Posterior cingulate gyrus (tissue), 11 donors: ENCODE measurements around the gene SH3PXD2B.
"Not testable (repeated sequence)": the region's sequence is repeated elsewhere in the genome, so short reads cannot be mapped to it uniquely, and the experiment has no call there.

Experiments
- DNase-seq, 10 donors: peaks; one replicate each; pipeline versions ENCODE4 v3.0.0 to v3.0.0-alpha.2; 2020 to 2021; ENCODE audit warnings: mixed read lengths in 3 of 10
- intact Hi-C: fragments of 100-400 bp; cut with DNase I; formaldehyde crosslinking; loops from one replicate; pipeline ENCODE4 v1.15.1; 2023

Gene SH3PXD2B

DNA sequence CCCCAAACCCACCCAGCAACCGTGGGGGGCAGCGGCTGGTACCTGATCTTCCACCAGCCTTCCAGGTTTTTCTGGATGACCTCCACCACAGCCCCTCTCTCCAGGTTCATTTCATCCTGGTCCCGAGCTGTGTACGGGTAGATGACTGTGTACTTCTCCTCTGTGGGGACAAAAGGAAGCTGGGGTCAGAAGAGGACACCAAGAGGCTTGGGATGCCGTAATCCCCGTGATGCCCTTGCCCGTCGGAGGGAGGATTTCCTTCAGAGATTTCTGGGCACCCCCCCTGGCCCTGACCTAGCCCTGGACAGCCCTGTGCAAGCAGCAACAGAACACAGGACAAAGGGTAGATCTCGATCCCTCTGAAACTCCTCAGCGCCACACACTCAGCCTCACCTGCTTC lies 100.5 kb downstream of the SH3PXD2B start:
- no peak for DNase-seq
- intact Hi-C loops: no loop called here

DNA sequence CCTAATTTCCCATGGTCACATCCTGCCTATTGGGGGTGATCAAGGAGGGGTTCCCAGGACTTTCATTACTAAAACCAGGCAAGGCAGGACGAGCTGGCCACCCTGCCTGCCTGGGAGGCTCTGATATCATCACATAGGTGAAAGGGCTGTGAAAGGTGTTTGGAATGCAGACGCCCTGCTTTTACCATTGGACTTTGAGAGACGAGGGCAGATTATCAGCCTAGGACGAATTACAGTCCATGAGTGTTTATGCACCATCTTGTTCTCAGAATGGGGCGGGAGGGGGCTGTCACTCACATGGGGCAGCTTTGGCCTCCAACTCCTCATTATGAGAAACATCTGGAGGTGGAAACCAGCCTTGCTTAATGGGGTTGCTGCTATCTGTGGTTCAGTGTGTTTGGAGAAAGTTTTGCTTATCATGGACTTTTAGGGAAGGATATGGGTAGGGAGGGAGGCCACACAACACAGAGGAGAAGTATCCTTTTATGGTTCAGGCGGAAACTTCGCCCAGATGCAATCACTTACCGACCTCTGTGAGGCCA lies 101.0 kb downstream of the SH3PXD2B start:
- intact Hi-C loops: no loop called here
- DNase-seq: no peak

DNA sequence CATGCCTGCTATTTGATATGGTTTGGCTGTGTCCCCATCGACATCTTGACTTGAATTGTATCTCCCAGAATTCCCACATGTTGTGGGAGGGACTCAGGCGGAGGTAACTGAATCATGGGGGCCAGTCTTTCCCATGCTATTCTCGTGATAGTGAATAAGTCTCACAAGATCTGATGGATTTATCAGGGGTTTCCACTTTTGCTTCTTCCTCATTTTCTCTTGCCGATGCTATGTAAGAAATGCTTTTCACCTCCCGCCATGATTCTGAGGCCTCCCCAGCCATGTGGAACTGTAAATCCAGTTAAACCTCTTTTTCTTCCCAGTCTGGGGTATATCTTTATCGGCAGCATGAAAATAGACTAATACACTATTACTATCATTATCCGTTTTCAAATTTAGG lies 101.8 kb downstream of the SH3PXD2B start:
- DNase-seq, intact Hi-C loops: not testable (repeated sequence)

DNA sequence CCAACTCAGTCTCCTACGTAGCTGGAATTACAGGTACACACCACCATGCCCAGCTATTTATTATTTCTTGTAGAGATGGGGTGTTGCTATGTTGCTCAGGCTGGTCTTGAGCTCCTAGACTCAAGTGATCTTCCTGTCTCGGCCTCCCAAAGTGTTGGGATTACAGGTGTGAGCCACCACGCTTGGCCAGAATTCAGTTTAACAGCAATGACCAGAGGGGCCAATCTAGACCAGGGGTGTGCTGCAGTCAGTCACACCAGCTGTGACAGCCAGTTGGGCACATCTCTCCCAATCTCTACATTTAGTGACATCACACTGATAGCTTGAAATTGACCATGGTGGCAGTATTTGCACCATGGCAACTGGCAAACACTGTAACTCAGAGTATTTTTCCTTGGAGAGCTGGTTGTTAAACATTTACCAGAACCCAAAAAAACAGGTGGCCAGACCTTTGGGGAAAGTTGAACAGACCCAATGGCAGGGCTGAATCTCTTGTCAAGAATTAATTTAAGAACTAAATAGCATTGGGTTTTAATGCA lies 103.0 kb downstream of the SH3PXD2B start:
- intact Hi-C loops: no loop called here
- no peak for DNase-seq

DNA sequence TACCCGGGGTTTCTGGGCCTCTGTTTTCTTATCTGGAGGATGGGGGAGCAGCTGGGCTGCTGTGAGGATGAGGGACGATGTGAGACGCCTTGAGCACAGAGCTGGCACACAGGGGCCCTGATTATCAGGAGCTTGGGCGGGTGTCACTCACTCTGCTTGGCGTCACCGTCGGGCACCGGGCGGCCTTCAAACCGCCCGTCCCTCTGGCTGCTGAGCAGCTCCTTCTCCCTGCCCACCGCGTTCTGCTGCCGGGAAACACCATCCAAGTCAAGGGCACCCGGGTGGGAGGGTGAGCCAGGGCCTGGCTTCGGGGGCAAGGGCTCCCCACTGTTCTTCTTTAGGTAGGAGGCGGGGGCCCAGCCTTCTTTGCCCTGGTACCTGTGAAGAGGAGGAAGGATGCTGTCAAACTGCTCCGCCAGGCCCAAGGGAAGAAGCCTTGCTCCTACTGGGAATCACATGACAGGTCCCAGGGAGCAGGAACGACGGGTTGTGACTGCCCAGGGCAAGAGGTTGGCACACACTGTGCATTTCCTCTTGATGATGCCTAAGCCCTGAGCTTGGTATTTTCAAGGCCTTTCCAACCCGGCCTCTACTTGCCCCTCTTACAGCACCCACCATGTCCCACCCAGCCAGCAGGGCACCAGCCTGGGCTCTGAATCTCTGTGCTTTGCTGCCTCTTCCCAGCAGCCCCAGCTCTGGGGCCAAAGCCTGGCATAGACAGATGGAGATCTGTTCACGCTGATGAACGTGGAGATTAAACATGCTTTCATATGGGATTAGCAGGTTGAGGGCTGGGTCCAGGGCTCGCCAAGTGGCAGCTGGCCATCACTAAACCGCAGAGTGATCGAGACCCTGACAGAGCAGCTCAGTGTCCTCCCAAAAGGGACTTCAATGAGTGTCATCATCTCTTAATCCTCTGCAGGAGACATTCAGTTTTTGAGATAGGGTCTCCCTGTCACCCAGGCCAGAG lies 103.8 kb downstream of the SH3PXD2B start:
- DNase-seq: no peak
- intact Hi-C loops: no loop called here

DNA sequence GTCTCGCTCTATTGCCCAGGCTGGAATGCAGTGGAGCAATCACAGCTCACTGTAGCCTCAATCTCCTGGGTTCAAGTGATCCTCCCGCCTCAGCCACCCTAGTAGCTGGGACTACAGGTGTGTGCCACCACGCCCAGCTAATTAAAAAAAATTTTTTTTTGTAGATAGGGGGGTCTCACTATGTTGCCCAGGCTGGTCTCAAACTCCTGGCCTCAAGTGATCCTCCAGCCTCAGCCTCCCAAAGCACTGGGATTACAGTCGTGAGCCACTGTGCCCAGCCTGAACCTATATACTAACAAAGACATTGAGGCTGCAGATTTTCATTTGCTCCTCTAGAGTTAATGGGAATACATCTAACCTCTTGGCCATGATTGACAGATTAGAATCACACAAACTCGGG lies 105.6 kb downstream of the SH3PXD2B start:
- DNase-seq, intact Hi-C loops: not testable (repeated sequence)

DNA sequence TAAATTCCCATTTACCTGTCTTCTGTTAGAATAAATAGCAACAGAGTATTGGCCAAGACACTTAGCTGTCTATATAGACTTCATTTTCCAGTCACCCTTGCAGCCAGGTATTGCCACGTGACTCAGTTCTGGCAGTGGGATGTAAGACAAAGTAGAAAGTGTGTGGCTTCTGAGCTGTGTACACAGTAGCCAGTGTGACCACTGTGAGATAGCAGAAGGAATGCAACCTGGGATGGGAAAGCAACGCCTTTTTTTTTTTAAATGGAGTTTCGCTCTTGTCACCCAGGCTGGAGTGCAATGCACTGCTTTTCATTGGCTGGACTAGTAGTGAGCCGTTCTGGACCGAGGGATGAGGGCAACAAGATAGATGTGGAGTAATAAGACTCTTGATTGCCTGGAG lies 106.2 kb downstream of the SH3PXD2B start:
- no peak for DNase-seq
- intact Hi-C loops: no loop called here

DNA sequence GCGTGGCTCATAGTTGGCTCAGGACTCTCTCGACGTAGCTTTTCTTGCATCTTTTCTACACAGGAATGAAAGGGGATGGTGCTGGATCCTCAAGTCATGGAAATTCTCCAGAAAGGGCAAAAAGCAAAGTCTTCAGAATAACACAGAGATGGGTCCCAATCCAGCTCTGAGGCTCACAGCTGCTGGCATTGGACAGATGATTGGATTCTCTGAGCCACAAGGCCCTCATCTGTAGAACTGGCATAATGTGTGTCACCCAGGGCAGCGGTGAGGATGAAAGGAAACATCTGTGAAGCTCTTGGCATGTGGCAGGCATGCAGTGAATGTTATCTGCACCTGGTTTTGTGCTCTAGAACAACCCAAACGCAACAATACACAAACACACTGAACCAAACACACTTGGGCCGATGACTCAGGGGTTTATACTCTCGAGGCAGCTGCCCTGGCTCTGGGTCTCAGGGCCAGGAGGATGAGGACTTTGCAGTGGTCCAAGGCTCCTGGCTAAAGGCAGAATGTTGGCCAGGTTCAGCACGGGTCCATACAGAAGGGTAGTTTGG lies 106.8 kb downstream of the SH3PXD2B start:
- no peak for DNase-seq

DNA sequence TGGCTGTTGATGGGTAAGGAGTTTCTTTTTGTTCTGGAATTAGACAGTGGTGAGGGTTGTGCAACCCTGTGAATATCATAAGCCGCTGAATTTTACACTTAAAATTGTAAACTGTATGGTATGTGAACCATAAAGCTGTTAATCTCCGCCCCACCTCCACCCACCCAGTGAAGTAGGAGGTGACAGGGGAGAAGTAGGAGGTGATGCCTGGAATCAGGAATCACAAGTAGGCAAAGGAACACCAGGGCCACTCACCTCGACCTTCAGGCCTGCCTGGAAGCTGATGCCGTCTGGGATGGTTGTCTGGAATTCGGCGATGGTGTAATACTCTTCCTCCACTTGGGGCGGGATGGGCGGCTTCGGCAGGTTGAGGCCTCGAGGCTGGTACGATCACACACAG lies 108.4 kb downstream of the SH3PXD2B start:
- peak in 1 of 10 donors; percentile 54 for DNase-seq
- intact Hi-C loops: no loop called here

More for the DNA sequence above, 106.8 kb downstream of the SH3PXD2B start:
- intact Hi-C loops: no loop called here

DNA sequence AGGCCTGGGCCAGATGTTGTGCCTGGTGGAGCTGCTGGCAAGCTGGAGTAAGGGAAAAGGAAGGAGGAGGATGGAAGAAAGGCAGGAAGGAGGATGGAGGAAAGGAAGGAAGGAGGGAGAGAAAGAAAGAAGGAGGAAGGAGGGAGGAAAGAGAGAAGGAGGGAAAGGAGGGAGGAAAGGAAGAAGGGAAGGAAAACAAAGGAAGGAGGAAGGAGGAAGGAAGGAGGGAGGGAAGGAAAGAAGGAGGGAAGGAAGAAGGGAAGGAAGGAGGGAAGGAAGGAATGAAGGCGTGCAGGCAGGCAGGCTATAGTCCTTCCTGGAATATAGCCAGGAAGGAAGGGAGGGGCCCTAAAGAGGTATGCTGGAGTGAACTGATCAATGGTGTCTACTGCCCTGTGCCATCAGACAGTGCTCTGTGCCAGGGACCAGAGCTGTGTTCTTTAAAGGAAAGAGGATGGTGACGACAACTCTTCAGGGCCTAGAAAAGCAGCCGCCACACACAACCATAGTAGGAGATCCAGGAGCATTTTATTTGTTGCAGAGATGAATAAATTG lies 109.4 kb downstream of the SH3PXD2B start:
- intact Hi-C loops: no loop called here
- no peak for DNase-seq

DNA sequence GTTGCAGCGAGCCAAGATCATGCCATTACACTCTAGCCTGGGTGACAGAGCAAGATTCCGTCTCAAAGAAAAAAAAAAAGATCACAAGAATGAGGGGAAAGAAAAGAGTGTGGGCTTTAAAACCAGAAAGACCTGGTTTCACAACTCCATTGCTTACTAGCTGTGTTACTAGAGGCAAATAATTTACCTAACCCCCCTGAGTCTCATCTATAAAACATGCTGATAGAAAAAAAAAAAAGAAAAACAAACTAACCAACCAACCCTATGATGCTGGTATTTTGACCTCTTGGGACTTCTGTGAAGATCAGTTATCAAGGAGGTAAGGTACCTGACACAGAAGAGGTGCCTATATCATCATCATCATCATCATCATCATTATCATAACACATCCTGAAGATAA lies 110.6 kb downstream of the SH3PXD2B start:
- no peak for DNase-seq
- intact Hi-C loops: no loop called here

DNA sequence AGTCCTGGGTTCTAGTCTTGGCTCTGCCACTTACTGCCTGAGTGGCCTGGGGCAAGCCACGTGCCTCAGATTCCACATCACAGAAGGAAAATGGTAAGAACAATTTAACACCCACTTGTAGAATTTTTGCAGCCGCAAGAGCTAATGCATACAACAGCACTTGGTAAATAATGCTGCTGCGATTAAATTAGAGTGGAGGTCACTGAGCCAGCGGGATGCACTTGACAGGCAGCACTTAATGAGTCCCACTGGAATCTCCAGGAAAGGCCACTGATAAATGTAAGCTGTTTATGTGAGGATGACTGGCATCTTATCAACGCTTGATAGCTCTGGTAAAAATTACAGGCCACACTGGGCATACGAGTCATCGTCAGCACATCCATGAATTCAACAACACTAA lies 111.4 kb downstream of the SH3PXD2B start:
- peak in 1 of 10 donors; percentile 12 for DNase-seq
- intact Hi-C loops: no loop called here

DNA sequence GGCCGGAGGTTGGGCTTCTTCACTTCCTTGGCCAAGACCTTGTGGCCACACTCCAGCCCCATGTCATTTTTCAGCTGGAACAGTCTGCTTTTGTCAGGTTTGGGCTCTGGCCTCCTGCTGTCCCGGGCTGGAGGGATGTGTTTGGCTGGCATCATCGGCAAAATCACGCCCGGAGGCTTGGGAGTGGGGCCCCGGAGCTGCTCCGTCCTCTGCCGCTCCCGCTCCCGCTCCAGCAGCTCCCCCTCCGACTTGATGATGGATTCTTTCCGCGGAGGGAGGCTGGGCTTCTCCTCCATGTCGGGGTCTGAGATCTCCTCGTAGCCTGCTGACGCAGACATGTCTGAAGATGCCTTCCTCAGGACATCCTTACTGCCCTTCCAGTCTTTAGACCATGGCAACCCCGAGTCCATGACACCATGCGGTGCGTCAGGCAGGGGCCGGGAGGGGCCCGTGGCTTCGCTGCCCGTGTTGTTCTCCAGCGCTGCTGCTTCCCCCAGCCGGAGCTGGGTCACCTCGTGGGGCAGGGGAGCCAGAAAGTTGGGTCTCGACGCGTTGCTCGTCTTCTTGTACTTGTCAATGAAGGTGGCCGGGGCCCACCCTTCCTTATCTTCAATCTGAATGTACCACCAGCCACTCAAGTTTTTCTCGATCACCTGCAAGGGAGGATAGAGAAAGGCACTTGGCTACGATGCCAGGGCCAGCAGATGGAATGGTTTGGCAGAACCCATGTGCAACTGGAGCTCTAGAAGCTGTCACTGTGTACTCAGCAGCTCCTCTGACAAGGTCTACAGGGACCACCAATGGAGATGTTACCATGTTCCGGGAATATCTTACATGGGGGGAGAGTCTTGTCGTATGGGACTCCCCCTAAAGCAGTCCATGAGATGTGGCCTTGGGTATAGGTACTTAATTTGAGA lies 114.8 kb downstream of the SH3PXD2B start:
- intact Hi-C loops: no loop called here
- no peak for DNase-seq

DNA sequence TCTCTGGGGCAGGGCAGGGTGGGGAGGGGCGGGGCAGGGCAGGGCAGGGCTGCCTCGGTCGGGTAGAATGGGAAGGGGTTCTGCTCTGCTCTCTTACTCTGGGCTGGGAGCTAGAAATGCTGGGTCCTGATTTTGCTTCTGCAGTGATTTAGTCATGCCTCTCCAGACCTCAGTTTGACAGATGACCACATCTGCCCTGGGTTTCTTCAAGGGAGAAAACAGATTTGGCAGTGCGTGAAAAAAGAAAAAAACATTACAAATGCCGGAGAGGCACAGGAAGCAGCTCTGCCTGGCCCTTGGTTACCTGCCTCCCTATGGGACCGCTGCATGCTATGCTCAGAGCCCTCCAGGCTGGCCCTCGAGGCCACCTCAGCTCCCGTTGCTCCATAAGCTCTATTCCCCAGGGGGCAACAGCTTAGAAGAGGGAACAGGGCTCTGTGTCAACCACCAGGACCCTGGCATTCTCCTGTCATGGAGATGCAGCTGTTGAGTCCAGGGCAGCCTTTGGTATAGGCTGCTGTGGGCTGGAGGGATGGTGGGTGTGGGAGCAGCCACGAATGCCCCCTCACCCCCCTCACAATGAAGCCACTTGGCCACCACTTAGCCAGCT lies 117.5 kb downstream of the SH3PXD2B start:
- peak in 1 of 10 donors; percentile 15 for DNase-seq
- intact Hi-C loops: no loop called here

DNA sequence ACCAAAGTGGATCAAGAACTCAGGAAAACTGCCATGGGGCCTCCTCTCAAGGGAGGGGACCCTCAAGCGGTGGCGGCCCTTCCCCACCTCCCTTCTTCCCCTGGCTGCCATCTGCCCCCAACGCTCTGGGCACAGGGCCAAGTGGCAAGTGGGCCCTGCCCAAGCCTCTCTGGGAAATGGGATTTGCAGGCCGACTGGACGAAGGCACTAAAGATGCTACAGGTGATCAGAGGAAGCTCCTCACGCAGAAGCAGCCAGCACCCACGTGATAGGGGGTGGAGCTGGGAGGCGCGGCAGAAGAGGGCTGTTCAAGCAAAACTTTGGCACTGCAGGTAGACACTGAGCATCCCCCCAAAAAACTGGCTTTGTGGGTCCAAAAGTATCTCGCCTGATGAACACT lies 118.1 kb downstream of the SH3PXD2B start:
- intact Hi-C loops: no loop called here
- DNase-seq: peak in 1 of 10 donors; percentile 68

DNA sequence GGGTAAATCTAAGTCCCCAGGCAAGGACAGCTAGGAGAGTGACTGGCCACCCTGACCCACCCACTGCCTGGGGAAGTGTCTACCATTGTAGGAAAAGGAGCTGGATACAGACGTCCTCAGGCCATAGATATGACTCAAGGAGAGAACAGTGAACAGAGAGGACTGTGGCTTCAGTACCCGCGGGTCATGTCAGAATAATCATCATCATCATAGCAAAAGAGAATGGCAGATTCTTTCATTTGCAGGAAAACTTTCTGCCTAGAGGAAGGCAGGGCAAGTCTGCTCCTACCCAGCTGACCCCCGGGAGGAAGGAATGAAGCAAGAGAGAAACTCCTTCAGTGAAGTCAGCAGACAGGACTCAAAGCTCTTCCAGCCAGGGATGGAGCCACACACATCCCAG lies 118.6 kb downstream of the SH3PXD2B start:
- intact Hi-C loops: no loop called here
- peak in 1 of 10 donors; percentile 53 for DNase-seq

DNA sequence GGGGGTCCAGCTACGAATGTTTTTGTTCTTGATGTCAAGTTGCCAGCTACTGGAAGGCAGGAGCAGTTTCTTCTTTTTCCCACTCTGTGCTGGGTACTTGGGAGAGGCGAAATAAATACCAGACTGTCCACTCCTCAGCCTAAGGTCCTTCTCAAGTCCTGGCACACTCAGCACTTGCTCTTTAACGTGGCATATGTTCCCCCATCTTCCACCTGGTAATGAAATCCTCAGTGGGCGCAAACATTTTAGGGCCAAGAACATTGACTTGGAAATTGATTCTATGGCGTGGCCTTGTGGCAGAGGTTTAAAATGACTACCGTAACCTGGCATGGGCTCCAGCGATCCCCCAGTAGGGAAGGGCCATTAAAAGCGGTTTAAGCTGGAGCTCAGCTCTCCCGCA lies 119.7 kb downstream of the SH3PXD2B start:
- DNase-seq: no peak
- intact Hi-C loops: no loop called here

DNA sequence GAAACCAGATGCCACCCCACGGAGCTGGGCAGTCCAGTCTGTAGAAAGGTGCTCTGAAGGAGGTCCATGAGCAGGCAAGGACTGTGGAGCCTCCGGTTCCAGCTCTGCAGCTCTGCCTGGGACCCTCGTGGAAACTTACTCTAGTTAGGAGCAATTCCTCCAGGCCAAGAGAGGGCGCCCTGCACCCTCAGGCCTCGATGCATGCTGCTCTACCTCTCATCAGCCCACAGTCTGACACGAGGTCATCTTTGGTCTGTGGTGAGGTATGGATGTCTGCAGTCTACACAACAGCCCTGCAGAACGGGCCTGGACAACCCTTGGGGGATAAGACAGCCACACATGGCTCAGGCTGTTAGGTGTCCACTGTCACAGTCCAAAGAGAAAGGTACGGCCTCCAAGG lies 120.1 kb downstream of the SH3PXD2B start:
- peak in 1 of 10 donors; percentile 75 for DNase-seq
- intact Hi-C loops: no loop called here

DNA sequence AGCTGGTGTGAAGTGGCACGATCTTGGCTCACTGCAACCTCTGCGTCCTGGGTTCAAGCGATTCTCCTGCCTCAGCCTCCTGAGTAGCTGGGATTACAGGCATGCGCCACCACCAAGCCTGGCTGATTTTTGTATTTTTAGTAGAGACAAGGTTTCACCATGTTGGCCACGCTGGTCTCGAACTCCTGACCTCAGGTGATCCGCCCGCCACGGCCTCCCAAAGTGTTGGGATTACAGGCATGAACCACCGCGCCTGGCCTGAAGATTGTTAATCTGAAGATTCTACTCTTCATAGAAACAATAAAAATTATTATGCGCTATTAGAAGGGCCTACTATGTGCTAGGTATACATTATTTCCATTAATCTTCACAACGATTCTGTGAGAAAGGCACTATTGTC lies 127.4 kb downstream of the SH3PXD2B start:
- intact Hi-C loops: not testable (repeated sequence)
- peak in 1 of 10 donors; percentile 34 for DNase-seq

DNA sequence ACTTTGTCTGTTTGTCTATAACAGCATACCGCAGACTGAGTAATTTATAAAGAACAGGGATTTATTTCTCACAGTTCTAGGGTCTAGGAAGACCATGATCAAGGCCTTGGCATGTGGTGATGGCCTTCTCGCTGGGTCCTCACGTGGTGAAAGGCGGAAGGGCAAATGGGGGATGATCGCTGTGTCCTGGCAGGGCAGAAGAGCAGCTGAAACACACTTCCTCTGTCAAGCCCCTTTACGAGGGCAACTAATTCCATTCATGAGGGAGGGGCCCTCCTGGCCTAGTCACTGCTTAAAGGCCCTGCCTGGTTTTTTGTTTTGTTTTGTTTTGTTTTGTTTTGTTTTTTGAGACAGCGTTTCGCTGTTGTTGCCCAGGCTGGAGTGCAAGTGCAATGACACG lies 128.9 kb downstream of the SH3PXD2B start:
- intact Hi-C loops: no loop called here
- DNase-seq: peak in 1 of 10 donors; percentile 29
